Lower leg skin (tissue), 4 donors: Measurements from ENCODE around the gene POLD1. TPM values are rescaled to one million over a fixed set of nuclear protein-coding genes. Genes with fewer than 3 reads are reported as not detected.

Experiments used
- DNase-seq, 2 donors: peaks; one replicate each; pipeline ENCODE4 v3.0.0-alpha.2; 2019; ENCODE audit warnings: low spot score in 2 of 2
- H3K4me3 ChIP-seq: fragments of 200-600 bp; sonication (generic); 2 replicates; pipeline ENCODE4 v1.5.1; 2017; ENCODE audit warnings: mild to moderate bottlenecking, low read depth; ENCODE audit not compliant: poor library complexity, severe bottlenecking
- POLR2A ChIP-seq, 2 donors: fragments of 450-650 bp; IDR thresholded peaks; one replicate each; pipeline ENCODE4 v1.6.1; 2016 to 2017; ENCODE audit warnings: antibody characterized with exemption in 2 of 2, mild to moderate bottlenecking in 1 of 2, moderate library complexity in 1 of 2
- whole genome bisulfite sequencing, 2 donors: methylation state at CpG; one replicate each; pipeline ENCODE4 v1.1.5; 2018; 5-methylcytosine and 5-hydroxymethylcytosine counted together
- intact Hi-C: fragments of 100-400 bp; cut with DNase I; formaldehyde crosslinking; loops from one replicate; pipeline ENCODE4 v1.15.0; 2023; ENCODE audit warnings: low total_unique reads
- total RNA-seq, 4 donors: library from RNA; depleted of rRNA; stranded (reverse); fragments of >200 nt; gene quantifications; one replicate each; pipeline ENCODE4 v1.1.0, GENCODE V29; 2016
- TF ChIP-seq, protein P1 (sequence below), 3 donors: fragments of 450-650 bp; IDR thresholded peaks; one replicate each; pipeline ENCODE4 v1.5.1; 2016; ENCODE audit warnings: antibody characterized with exemption in 3 of 3, mild to moderate bottlenecking in 3 of 3, moderate library complexity in 2 of 3

POLD1 gene
- total RNA-seq, 4 donors from 2014 or later: 16.8 to 26.6 (median 20.0) TPM

DNA sequence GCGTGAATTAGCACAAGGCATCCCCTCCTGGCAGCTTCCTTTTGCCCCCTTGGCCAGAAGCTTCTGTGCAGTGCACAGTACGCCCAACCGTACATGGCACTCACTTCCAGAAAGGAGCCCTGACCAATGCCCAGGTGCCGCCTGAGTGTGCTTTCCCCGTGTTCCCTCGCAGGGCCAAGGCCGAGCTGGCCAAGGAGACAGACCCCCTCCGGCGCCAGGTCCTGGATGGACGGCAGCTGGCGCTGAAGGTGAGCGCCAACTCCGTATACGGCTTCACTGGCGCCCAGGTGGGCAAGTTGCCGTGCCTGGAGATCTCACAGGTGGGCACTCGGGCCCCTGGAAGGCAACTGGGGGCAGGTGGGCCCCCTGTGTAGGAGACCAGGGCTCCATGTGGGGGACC is 25.2 kb downstream of the POLD1 start:
- no peak for TF ChIP-seq POLR2A (IDR thresholded peaks at IDR 0.05)
- TF ChIP-seq, protein P1, sequence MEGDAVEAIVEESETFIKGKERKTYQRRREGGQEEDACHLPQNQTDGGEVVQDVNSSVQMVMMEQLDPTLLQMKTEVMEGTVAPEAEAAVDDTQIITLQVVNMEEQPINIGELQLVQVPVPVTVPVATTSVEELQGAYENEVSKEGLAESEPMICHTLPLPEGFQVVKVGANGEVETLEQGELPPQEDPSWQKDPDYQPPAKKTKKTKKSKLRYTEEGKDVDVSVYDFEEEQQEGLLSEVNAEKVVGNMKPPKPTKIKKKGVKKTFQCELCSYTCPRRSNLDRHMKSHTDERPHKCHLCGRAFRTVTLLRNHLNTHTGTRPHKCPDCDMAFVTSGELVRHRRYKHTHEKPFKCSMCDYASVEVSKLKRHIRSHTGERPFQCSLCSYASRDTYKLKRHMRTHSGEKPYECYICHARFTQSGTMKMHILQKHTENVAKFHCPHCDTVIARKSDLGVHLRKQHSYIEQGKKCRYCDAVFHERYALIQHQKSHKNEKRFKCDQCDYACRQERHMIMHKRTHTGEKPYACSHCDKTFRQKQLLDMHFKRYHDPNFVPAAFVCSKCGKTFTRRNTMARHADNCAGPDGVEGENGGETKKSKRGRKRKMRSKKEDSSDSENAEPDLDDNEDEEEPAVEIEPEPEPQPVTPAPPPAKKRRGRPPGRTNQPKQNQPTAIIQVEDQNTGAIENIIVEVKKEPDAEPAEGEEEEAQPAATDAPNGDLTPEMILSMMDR (IDR thresholded peaks at IDR 0.05): no peak
- 93 to 98% methylated on average over 9 to 10 of the region's 17 CpGs for WGBS, 2 donors
- DNase-seq: no peak
- intact Hi-C loops: no loop called here
- H3K4me3 ChIP-seq: no peak overlapping the region

DNA sequence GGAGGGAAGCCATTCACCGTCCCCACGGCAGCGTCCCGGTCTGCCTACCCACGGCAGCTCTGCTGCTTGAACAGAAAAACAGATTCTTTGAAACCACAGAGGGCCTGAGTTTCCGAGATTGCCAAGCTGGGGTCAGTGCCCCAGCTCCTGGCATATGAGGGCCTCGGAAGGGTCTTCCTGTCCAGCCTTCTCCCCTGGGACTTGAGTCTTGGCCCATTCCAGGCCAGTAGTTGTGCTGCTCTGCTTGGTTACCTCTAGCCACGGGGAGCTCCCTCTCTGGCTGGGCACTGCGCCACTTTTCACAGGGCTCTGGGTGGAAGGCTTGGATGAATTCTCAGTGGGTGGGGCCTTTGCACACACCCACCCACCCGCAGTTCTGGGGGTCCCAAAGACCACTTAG is 26.0 kb downstream of the POLD1 start:
- intact Hi-C loops: no loop called here
- no peak overlapping the region for H3K4me3 ChIP-seq
- TF ChIP-seq, protein P1 (IDR thresholded peaks at IDR 0.05): no peak
- no peak for TF ChIP-seq POLR2A (IDR thresholded peaks at IDR 0.05)
- WGBS, 2 donors: 91 to 94% methylated on average over 10 of the region's 10 CpGs
- no peak for DNase-seq

DNA sequence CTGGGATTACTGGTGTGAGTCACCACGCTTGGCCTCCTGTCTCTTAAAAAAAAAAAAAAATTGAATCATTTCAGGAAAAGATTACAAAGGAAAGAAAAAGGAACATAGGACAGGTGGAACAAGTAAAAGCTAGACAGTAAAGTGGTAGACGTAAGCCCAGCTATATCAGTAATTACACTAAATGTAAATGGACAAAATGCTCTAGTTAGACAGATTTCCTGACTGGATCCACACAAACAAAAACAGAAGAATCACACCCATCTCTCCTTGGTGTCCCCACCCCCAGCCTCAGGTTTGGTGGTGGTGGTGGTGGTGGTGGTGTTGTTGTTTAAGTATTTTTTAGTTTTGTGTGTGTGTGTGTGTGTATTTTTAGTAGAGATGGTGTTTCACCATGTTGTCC is 28.3 kb downstream of the POLD1 start:
- DNase-seq: no peak
- TF ChIP-seq, protein P1 (IDR thresholded peaks at IDR 0.05): no peak
- no peak for TF ChIP-seq POLR2A (IDR thresholded peaks at IDR 0.05)
- intact Hi-C loops: no loop called here
- WGBS, 2 donors: 93 to 98% methylated on average over 2 of the region's 2 CpGs
- no peak overlapping the region for H3K4me3 ChIP-seq

DNA sequence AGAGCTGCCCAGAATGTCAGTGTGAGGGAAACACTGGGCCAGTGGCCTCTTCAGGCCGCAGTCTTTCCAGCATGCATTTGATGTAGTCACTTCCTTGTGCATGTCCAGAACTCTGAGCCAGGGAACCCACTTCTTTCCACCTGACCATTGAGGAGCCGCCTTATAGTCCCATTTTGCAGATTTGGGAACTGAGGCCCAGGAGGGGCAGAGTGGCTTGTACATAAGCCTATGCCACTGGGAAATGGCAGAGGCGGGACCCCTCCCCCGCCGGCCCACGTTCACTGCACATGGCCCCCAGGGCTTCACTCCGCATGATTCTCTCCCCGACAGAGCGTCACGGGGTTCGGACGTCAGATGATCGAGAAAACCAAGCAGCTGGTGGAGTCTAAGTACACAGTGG is 28.9 kb downstream of the POLD1 start:
- TF ChIP-seq POLR2A (IDR thresholded peaks at IDR 0.05): no peak
- TF ChIP-seq, protein P1 (IDR thresholded peaks at IDR 0.05): no peak
- no peak overlapping the region for H3K4me3 ChIP-seq
- 92 to 95% methylated on average over 13 of the region's 13 CpGs for WGBS, 2 donors
- DNase-seq: no peak
- intact Hi-C loops: no loop called here

DNA sequence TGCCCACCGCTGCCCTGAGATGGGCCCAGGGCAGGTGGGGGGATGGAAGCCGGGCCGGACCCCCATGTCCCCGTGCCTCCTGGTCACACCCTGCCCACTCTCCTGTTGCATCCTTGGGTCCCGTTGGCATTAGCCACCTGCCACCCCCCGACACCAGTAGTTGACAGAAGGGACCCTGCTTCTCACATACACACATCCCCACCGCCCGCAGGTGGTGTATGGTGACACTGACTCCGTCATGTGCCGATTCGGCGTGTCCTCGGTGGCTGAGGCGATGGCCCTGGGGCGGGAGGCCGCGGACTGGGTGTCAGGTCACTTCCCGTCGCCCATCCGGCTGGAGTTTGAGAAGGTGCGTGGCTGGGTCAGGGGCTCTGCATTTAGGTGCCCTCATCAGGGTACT is 29.4 kb downstream of the POLD1 start:
- no peak for DNase-seq
- WGBS, 2 donors: 92 to 94% methylated on average over 21 of the region's 21 CpGs
- no peak for TF ChIP-seq POLR2A (IDR thresholded peaks at IDR 0.05)
- TF ChIP-seq, protein P1 (IDR thresholded peaks at IDR 0.05): no peak
- intact Hi-C loops: no loop called here
- H3K4me3 ChIP-seq: no peak overlapping the region
